DND-41 (cell line): ENCODE results near the gene PCDH9.

Source experiments
- CTCF ChIP-seq: IDR thresholded peaks from 2 replicates; pipeline ENCODE4 v1.5.1; 2012; ENCODE audit warnings: borderline replicate concordance, low read length, moderate library complexity, mild to moderate bottlenecking; ENCODE audit not compliant: poor library complexity, severe bottlenecking; ENCODE audit errors: extremely low read depth
- EZH2 ChIP-seq: IDR thresholded peaks from 3 replicates; pipeline ENCODE4 v1.6.1; 2012; ENCODE audit warnings: borderline replicate concordance, low read depth, mild to moderate bottlenecking, moderate library complexity, low read length, inconsistent platforms; ENCODE audit not compliant: severe bottlenecking

GRCh38 chr13:67119481-67119894 lies 110.6 kb downstream of the PCDH9 start:
- TF ChIP-seq CTCF (no peak), EZH2 (no peak)
